GM06990 (cell line): ENCODE measurements around the gene WRNIP1.
"Not testable (repeated sequence)": the region's sequence is repeated elsewhere in the genome, so short reads cannot be mapped to it uniquely, and the experiment has no call there.

Experiments
- DNase-seq: peaks from one replicate; pipeline ENCODE4 v3.0.0-alpha.2; 2011; ENCODE audit not compliant: insufficient read length; ENCODE audit errors: extremely low read depth
- H3K27me3 ChIP-seq: replicated peaks from 2 replicates; pipeline ENCODE4 v1.6.0; 2011; ENCODE audit warnings: low read length; ENCODE audit not compliant: control insufficient read depth, insufficient read depth
- H3K36me3 ChIP-seq: 2 replicates; pipeline ENCODE4 v1.5.1; 2011; ENCODE audit warnings: low read length; ENCODE audit not compliant: control insufficient read depth, insufficient read depth
- H3K4me3 ChIP-seq: replicated peaks from 2 replicates; pipeline ENCODE4 v1.5.1; 2011; ENCODE audit warnings: low read depth, mild to moderate bottlenecking, control low read depth, low read length
- TF ChIP-seq, protein P1 (sequence below): IDR thresholded peaks from 2 replicates; pipeline ENCODE4 v1.5.1; 2011; ENCODE audit warnings: low read length, control low read depth, mild to moderate bottlenecking, inconsistent platforms; ENCODE audit not compliant: insufficient read depth, poor library complexity, severe bottlenecking

Gene WRNIP1

DNA sequence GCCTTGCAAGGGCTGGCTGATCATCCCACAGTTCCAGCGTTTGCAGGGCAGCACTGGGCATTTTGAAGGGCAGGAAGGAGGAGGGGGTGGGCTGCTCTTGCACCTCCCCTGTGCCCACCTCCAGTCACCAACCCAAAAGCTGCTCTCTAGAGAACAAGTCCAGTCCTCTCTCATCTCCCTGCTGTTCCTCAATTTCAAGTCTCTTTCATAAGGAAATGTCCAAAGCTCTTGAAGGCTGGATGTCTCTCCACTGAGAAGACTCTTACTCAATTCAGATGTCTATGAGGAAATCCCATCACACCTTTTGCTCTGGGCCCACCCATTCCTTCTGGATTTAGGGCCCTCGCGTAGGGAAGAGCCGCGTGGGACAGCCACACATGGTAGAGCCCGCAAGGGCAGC is 31.7 kb downstream of the WRNIP1 start:
- DNase-seq, result no peak
- TF ChIP-seq, protein P1, sequence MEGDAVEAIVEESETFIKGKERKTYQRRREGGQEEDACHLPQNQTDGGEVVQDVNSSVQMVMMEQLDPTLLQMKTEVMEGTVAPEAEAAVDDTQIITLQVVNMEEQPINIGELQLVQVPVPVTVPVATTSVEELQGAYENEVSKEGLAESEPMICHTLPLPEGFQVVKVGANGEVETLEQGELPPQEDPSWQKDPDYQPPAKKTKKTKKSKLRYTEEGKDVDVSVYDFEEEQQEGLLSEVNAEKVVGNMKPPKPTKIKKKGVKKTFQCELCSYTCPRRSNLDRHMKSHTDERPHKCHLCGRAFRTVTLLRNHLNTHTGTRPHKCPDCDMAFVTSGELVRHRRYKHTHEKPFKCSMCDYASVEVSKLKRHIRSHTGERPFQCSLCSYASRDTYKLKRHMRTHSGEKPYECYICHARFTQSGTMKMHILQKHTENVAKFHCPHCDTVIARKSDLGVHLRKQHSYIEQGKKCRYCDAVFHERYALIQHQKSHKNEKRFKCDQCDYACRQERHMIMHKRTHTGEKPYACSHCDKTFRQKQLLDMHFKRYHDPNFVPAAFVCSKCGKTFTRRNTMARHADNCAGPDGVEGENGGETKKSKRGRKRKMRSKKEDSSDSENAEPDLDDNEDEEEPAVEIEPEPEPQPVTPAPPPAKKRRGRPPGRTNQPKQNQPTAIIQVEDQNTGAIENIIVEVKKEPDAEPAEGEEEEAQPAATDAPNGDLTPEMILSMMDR, result no peak
- H3K4me3 ChIP-seq, result no peak overlapping the region
- no peaks in the 10 kb centered on the region for H3K27me3 ChIP-seq
- no peaks in the 10 kb centered on the region for H3K36me3 ChIP-seq

DNA sequence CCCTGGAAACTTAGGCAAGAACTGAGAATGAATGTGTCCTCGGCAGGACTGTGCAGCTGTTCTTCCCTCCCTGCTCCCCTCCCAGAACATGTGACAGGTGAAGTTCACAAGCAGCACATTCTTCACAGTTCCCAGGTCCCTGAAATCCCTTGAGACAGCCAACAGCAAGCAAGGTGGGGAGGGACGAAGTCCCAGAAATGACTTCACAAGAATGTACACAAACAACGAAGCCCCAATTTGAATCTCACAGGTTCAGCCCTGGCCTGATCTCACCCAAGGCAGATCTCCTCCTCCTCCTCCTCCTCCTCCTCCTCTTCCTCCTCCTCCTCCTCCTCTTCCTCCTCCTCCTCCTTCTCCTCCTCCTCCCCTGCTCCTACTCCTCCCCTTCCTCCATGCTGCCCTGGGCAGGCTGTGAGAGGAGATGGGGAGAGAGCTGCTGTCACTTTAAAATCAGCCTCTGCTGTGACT is 32.4 kb downstream of the WRNIP1 start:
- Histone ChIP-seq H3K4me3 (no peak overlapping the region), H3K27me3 (no peaks in the 10 kb centered on the region), H3K36me3 (no peaks in the 10 kb centered on the region)
- TF ChIP-seq, protein P1, result no peak
- no peak for DNase-seq

DNA sequence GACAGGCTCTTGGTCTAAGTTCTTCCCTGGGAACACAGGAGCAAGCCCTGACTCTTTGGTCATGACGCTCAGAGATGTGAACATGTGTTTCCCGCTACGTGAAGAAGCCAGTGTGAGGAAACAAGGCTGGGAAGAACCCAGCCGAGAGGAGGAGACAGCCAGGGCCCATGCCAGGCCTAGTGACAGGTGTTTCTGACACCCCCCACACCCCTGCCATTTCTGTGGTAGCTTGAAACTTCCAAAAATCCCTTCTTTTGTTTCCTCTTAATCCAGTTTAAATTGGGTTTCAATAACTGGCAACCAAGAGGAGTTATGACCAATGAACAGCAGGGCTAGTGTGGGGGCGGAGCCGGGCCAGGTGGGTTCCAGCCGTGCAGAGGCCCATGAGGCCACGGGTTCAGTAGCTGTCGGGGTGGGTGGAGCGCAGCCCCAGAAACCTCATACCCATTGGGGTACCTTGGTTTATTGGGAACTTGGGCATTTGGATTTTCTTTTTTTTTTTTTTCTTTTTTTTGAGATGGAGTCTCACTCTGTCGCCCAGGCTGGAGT is 33.5 kb downstream of the WRNIP1 start:
- DNase-seq, result no peak
- TF ChIP-seq, protein P1, result no peak
- Histone ChIP-seq H3K36me3 (no peaks in the 10 kb centered on the region), H3K4me3 (no peak overlapping the region), H3K27me3 (no peaks in the 10 kb centered on the region)

DNA sequence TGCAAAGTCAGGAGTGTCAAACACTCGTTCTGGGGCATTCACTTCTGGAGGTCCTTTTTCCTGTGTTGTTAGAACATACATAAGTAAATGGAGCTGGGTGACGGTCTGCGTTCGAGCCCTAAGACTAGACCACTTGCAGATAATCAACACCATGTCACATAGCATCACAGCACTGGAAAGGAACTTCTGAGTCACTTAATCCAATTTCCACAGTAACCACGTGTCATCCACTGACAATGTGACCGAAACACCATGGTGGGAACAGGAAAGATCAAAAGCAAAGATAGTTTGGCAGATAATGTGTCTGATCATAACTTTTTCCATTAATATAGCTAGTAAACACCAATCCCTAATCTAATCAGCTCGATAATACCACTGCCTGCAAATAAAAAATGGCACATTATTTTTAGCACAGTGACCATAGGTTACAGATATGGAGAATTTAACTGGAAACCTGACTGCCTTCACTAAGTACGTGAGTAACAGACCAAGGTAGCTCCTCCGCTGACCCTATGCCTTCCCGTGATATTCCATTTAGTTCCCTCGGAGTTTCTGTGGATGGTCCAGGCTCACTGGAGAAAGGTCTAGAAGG is 34.8 kb downstream of the WRNIP1 start:
- TF ChIP-seq, protein P1, result no peak
- Histone ChIP-seq H3K27me3 (no peaks in the 10 kb centered on the region), H3K36me3 (no peaks in the 10 kb centered on the region), H3K4me3 (no peak overlapping the region)
- no peak for DNase-seq

DNA sequence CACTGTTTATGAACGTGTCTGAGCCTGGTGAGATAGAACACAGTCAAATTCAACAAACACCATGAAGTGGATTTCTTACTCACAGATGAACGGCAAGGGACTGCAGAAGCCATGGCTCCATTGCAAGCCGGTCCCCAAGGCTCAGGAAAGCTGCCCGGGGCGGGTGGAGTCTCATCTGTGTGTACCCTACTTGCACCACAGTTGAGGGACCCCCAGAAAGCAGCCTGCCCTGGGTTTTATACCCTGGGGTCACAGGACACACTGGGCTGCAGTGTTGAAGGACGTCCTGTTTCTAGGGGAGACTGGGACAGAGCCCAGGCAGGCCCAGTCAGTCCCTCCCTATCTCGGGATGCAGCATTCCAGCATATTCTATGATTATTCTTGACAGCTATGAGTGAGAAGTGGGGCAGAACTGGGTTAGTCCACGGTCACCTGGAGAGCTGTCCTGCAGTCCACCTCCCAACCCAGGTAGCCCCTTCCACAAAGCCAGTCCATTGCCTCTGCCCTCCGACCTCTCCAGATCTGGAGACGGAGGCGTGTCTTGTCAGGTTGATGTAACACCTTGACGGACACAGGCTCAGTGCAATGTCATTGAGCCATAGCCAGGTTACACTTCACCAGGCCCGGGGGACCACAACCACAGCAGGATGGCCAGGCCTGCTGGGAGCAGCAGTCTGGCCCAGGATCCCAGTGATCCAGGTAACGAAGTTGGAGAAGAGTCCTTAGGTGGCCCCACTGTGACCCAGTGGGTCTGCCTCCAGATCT is 35.5 kb downstream of the WRNIP1 start:
- no peak overlapping the region for H3K4me3 ChIP-seq
- H3K27me3 ChIP-seq, result no peaks in the 10 kb centered on the region
- TF ChIP-seq, protein P1, result no peak
- H3K36me3 ChIP-seq, result no peaks in the 10 kb centered on the region
- no peak for DNase-seq

DNA sequence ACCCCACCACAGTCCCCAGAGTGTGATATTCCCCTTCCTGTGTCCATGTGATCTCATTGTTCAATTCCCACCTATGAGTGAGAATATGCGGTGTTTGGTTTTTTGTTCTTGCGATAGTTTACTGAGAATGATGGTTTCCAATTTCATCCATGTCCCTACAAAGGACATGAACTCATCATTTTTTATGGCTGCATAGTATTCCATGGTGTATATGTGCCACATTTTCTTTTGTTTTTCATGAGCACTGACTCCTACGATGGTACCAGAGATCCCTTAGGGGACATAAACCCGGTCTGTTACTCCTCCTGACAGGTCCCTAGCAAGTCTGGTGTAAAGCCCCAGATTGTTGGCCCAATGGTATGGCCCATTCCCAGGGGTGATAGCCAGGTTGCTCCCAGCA is 36.5 kb downstream of the WRNIP1 start:
- H3K27me3 ChIP-seq, H3K4me3 ChIP-seq, DNase-seq, H3K36me3 ChIP-seq: not testable (repeated sequence)
